Activated CD8-positive, alpha-beta memory T cell treated with anti-CD3 and anti-CD28 coated beads for 48 hours (primary cell): ENCODE data around the gene SEPTIN6.

ENCODE experiments used
- DNase-seq, 3 experiments: peaks; one replicate each; pipeline ENCODE4 v3.0.0-alpha.2; 2020; ENCODE audit warnings: low read depth in 2 of 3, low spot score in 2 of 3

The SEPTIN6 gene

DNA sequence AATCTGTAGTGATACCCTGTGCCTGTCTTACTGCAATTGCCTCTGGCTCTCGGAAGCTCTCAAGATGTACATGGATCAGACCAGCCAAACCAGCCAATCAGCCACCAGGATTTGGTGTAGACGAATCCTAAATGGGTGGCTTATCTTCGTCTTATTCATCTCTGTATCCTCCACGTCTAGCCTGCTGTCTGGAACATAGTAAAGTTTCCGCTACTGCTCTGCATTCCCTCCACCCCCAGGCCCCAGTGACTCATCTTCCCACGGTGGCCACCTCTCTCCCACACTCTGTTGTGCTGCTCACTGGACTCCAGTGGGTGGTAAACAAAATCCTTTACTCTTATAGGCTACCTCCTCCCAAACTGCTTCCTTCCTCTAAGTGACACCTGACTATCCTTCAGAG is 37.8 kb downstream of the SEPTIN6 start:
- peak in 2 of 3 experiments; percentile 22 to 42 for DNase-seq

DNA sequence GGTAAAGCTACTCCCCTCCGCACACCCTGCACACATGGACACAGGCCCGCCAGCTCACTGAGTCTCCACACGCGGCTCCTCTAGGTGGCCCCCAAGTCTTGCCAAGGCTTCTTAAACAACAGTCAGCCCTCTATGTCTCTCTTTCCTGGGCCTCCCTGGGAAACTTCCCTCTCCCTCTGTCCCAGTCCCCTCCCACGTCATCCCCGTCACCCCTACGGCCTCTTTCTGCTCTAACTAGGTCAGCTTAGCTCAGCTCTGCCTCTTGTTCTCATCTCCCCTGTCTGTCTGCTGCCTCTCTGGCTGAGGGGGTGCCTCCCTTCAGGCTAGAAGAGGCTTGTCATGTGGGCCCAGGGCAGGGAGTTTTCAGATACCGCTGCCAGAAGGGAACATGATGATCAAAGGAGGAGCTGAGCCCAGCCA is 38.8 kb downstream of the SEPTIN6 start:
- no peak for DNase-seq

- peak in 1 of 3 experiments; percentile 4 for DNase-seq
These were observed 44.6 kb downstream of the SEPTIN6 start for GRCh38 chrX:119648421-119648775.

DNA sequence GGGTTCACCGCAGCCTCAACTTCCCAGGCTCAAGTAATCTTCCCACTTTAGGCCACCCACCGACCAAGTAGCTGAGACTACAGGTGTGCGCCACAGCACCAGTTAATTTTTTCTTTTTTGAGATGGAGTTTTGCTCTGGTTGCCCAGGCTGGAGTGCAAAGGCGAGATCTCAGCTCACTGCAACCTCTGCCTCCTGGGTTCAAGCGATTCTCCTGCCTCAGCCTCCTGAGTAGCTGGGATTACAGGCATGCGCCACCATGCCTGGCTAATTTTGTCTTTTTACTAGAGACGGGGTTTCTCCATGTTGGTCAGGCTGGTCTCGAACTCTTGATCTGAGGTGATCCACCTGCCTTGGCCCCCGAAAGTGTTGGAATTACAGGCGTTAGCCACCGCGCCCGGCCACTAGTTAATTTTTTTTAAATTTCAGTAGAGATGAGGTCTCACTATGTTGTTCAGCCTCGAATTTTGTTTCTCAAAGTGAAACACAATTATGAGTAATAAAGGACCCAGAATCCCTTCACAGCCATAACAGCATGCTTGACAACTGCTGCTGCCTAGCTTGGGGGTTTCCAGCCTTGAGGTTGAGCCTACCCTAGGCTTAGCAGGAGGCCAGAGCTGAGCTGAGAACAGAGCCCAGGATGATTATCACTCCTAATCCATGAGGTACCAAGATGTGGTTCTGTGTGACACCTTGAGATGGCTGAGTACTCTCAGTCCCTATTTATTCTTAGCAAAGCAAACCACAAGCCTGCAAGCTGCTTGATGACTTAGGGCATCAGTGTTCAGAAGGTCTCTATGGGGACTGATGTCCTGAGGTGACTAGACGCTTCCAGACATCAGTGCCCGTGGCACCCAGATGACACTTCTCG is 45.2 kb downstream of the SEPTIN6 start:
- DNase-seq = peak; percentile 18 to 47 (median 34)

DNA sequence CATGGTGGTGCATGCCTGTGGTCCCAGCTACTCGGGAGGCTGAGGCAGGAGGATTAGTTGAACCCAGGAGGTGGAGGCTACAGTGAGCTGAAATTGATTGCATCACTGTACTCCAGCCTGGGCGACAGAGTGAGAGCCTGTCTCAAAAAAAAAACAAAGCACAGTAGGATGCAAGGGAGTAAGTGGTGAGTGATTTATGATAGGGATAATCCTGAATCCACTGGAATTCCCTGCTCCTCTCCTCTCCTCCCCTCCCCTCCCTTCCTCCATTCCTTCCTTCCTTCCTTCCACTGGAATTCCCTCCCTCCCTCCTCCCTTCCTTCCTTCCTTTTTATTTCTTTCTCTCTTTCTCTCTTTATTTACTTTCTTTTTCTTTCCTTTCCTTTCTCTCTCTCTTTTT is 45.9 kb downstream of the SEPTIN6 start:
- DNase-seq = no peak

- no peak for DNase-seq
These were observed 46.5 kb downstream of the SEPTIN6 start for GRCh38 chrX:119646515-119646914.

GRCh38 chrX:119643696-119644095 is 49.3 kb downstream of the SEPTIN6 start:
- DNase-seq = no peak
